Esophagus squamous epithelium (tissue), 5 donors: ENCODE measurements around the gene CNKSR3. TPM values are rescaled to one million over a fixed set of nuclear protein-coding genes. Genes with fewer than 3 reads are reported as not detected.

Experiments
- DNase-seq: peaks from one replicate; lab custom pipeline; 2025; lab: John Stamatoyannopoulos, UW
- H3K27ac ChIP-seq, 4 donors: fragments of 200-600 bp; sonication (generic); one replicate each; pipeline ENCODE4 v1.5.1; 2016 to 2019; ENCODE audit warnings: mild to moderate bottlenecking in 1 of 4
- H3K27me3 ChIP-seq, 4 donors: fragments of 200-600 bp; sonication (generic); 1 replicate in 3 of 4; 2 replicates in 1 of 4; pipeline versions ENCODE4 v1.5.1 to v1.6.0; 2017 to 2021; ENCODE audit warnings: antibody characterized with exemption in 1 of 4
- H3K36me3 ChIP-seq, 3 donors: fragments of 200-600 bp; sonication (generic); one replicate each; pipeline ENCODE4 v1.5.1; 2016 to 2019
- H3K4me1 ChIP-seq, 3 donors: fragments of 200-600 bp; sonication (generic); one replicate each; pipeline ENCODE4 v1.5.1; 2017 to 2019
- H3K4me3 ChIP-seq, 4 donors: fragments of 200-600 bp; sonication (generic); 1 replicate in 3 of 4; 2 replicates in 1 of 4; pipeline ENCODE4 v1.5.1; 2016 to 2019; ENCODE audit warnings: mild to moderate bottlenecking in 2 of 4, moderate library complexity in 1 of 4
- H3K9me3 ChIP-seq, 3 donors: fragments of 200-600 bp; sonication (generic); one replicate each; pipeline ENCODE4 v1.5.1; 2016 to 2019
- CTCF ChIP-seq, 6 experiments: fragments of 450-650 bp in 4 of 6; fragments of 200-600 bp in 2 of 6; sonication (generic) in 2 of 6; IDR thresholded peaks; one replicate each; pipeline ENCODE4 v1.5.1; 2016 to 2019; ENCODE audit warnings: antibody characterized with exemption in 6 of 6, mild to moderate bottlenecking in 4 of 6, moderate library complexity in 4 of 6
- POLR2A ChIP-seq, 4 donors: fragments of 450-650 bp; IDR thresholded peaks; one replicate each; pipeline ENCODE4 v1.6.1; 2017; ENCODE audit warnings: antibody characterized with exemption in 4 of 4, mild to moderate bottlenecking in 4 of 4, moderate library complexity in 3 of 4
- WGBS, 2 donors: methylation state at CpG; one replicate each; pipeline ENCODE4 v1.1.5; 2018; 5-methylcytosine and 5-hydroxymethylcytosine counted together
- intact Hi-C: fragments of 100-400 bp; cut with DNase I; formaldehyde crosslinking; loops from one replicate; pipeline ENCODE4 v1.15.0; 2022
- total RNA-seq, 4 donors: library from RNA; depleted of rRNA; stranded (reverse); fragments of >200 nt; gene quantifications; one replicate each; pipeline ENCODE4 v1.1.0, GENCODE V29; 2016
- donor health status: DM: yes; HTN: yes; CAD: no.

Gene CNKSR3
- total RNA-seq, 4 donors from 2014 or later, result 10.2 to 18.8 (median 13.8) TPM

DNA sequence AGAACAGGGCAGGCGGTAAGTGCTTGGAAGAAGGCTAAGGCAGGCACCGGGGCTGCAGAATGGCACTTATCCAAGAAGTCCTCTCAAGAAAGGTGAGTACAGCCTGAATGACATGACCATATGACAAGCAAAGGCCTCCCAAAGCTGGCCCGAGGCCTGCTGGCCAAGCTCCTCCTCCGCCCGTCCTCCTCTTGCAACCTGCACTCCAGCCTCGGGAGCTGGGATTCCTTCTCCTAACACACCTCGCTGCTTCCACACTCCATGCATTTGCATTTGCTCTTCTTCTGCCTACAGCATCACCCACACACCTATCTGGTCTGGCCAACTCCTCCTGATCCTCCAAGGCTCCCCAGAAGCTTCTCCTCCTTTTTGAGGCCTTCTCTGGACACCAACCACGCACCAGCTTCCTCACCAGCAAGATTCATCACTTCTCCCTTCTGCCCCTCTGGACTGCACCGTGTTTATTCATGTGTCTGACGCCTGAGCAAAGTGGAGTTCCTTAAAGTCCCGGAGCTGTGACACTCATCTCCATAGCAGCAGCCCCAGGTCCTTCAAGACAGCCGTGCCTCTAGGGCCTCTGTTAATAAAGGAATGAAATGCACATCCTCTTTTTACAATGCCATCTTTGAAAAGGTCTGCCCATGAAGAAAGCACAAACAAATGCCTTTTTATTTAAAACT, 32.3 kb downstream of the CNKSR3 start:
- no peaks in the 10 kb centered on the region for H3K9me3 ChIP-seq
- H3K4me3 ChIP-seq, result no peak overlapping the region
- 61 to 69% methylated on average over 11 to 12 of the region's 12 CpGs for WGBS, 2 donors
- H3K27me3 ChIP-seq, result no peaks in the 10 kb centered on the region
- H3K36me3 ChIP-seq, result no peaks in the 10 kb centered on the region
- intact Hi-C loops, result no loop called here
- H3K4me1 ChIP-seq, result peaks cover 6 to 78% (median 20%) of the 10 kb centered on the region in 3 donors
- no peak for TF ChIP-seq CTCF (IDR thresholded peaks at IDR 0.05)
- H3K27ac ChIP-seq, result peak overlapping the region in 3 of 4 donors; percentile 28 to 54 (median 40)
- DNase-seq, result no peak

DNA sequence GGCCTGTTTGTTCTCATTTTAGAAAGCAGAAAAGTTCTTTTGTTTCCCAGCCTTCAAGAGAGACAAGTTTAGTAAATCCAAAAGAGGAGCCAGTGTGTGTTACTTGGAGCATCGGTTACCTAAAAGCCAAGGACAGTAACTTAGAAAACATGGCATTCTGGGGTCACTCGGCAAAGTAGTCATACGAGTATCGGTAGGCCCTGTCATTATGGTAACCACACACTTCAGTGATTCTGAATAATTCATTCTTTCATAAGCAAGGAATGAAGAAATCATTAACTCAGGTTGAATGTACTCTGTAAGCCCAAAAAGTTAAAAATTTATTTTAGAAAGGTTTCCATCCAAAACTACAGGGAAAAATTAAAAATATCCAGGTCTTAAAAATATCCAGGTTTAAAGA, 34.0 kb downstream of the CNKSR3 start:
- Histone ChIP-seq H3K4me3 (no peak overlapping the region), H3K27me3 (no peaks in the 10 kb centered on the region), H3K27ac (peak overlapping the region in 3 of 4 donors; percentile 73 to 85 (median 85)), H3K4me1 (peaks cover 0 to 82% (median 16%) of the 10 kb centered on the region in 3 donors), H3K36me3 (no peaks in the 10 kb centered on the region), H3K9me3 (no peaks in the 10 kb centered on the region)
- intact Hi-C loops, result no loop called here
- WGBS, 2 donors, result 87 to 89% methylated on average over 4 of the region's 4 CpGs
- DNase-seq, result no peak
- TF ChIP-seq POLR2A (IDR thresholded peaks at IDR 0.05) (no peak), CTCF (IDR thresholded peaks at IDR 0.05) (no peak)

DNA sequence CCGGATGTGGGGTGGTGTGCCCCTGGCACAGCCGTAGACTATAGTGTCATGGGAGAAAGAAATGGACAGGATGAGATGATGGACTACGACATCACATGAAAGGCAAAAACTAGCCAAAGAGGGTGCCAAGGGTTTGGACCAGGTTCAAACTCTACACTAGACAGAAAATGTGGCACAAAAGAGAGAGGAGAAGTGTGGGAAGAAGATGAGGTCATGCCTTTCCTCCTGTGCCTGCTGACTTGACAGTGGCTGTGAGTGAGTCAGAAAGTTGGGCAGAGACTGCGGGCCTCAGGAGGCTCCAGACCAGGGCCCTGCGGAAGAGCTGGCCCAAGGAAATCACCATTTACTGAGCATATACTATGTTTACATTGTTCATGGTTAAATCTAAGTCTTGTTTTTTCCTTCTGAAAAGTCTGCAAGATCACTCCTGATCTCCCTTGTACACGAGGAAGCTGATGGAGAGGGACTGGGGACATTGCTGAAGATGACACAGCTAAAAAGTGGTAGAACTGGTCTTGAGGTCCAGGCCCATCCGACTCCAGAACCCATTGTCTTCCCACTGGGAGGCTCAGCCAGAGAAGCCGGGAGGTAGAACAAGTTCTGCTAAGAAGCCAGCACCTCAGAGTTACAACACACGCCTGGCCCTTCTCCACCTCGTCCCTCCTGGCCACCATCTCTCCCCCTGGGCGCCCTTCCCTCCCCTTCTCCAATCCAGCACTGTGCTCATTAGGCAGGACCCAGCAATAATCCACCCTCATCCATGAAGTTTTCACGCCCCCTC, 35.6 kb downstream of the CNKSR3 start:
- H3K9me3 ChIP-seq, result peaks cover 0 to 3% (median 0%) of the 10 kb centered on the region in 3 donors
- 48 to 54% methylated on average over 12 of the region's 12 CpGs for whole genome bisulfite sequencing, 2 donors
- no peak overlapping the region for H3K4me3 ChIP-seq
- H3K27me3 ChIP-seq, result no peaks in the 10 kb centered on the region
- intact Hi-C loops, result no loop called here
- DNase-seq, result no peak
- TF ChIP-seq CTCF (IDR thresholded peaks at IDR 0.05), result no peak
- TF ChIP-seq POLR2A (IDR thresholded peaks at IDR 0.05), result no peak
- peaks cover 0 to 83% (median 21%) of the 10 kb centered on the region in 3 donors for H3K4me1 ChIP-seq
- peak overlapping the region; percentile 73 to 85 (median 80) for H3K27ac ChIP-seq
- no peaks in the 10 kb centered on the region for H3K36me3 ChIP-seq

GRCh38 chr6:154473324-154473723, 37.2 kb downstream of the CNKSR3 start:
- Histone ChIP-seq H3K4me1 (peaks cover 0 to 80% (median 21%) of the 10 kb centered on the region in 3 donors), H3K36me3 (no peaks in the 10 kb centered on the region), H3K4me3 (no peak overlapping the region), H3K27ac (peak overlapping the region in 3 of 4 donors; percentile 45 to 85 (median 85)), H3K27me3 (no peaks in the 10 kb centered on the region), H3K9me3 (peaks cover 0 to 3% (median 0%) of the 10 kb centered on the region in 3 donors)
- no peak for DNase-seq
- WGBS, 2 donors, result 88 to 90% methylated on average over 9 of the region's 9 CpGs
- intact Hi-C loops, result no loop called here
- no peak for TF ChIP-seq CTCF (IDR thresholded peaks at IDR 0.05)
- TF ChIP-seq POLR2A (IDR thresholded peaks at IDR 0.05), result no peak
